ENCODE results near the gene WDR48. TPM values are rescaled to one million over a fixed set of nuclear protein-coding genes. Genes with fewer than 3 reads are reported as not detected.
"Not testable (repeated sequence)": the region's sequence is repeated elsewhere in the genome, so short reads cannot be mapped to it uniquely, and the experiment has no call there.

The WDR48 gene
- total RNA-seq, 2 donors from 2014 or later = 57.5 to 60.4 TPM

GRCh38 chr3:39056151-39056550 is 4.3 kb downstream of the WDR48 start:
- H3K4me1 Mint-ChIP-seq = peaks cover 17% of the 10 kb centered on the region
- no peak overlapping the region for H3K27ac Mint-ChIP-seq
- no peak for DNase-seq
- no peaks in the 10 kb centered on the region for H3K36me3 ChIP-seq (ENCODE audit: control insufficient read depth, insufficient read depth, low read length)
- H3K9me3 ChIP-seq (ENCODE audit: control insufficient read depth, low read length) = peaks cover 8% of the 10 kb centered on the region
- H3K36me3 Mint-ChIP-seq (ENCODE audit: low read depth) = peaks cover 7% of the 10 kb centered on the region
- no peaks in the 10 kb centered on the region for H3K27me3 ChIP-seq (ENCODE audit: control insufficient read depth, insufficient read depth, low read length, poor library complexity, severe bottlenecking)
- H3K4me3 Mint-ChIP-seq = no peak overlapping the region
- no peak overlapping the region for H3K27ac ChIP-seq (ENCODE audit: low read depth, low read length)
- no peak overlapping the region for H3K4me3 ChIP-seq (ENCODE audit: low read length)
- H3K9me3 Mint-ChIP-seq = peaks cover 3% of the 10 kb centered on the region
- WGBS, 2 experiments (ENCODE audit: insufficient coverage in 1 of 2, insufficient read length in 1 of 2) = 89% methylated on average over 3 of the region's 3 CpGs; no CpG with 5 or more reads in 1 of the 2 experiments
- H3K27me3 Mint-ChIP-seq (ENCODE audit: insufficient read depth) = no peaks in the 10 kb centered on the region
- TF ChIP-seq CTCF (conservative IDR thresholded peaks at IDR 0.05) = no peak
- H3K9ac ChIP-seq (ENCODE audit: extremely low read depth, low read length, poor library complexity, severe bottlenecking) = no peak overlapping the region
- H3K4me1 ChIP-seq (ENCODE audit: control insufficient read depth, insufficient read depth, low read length) = no peaks in the 10 kb centered on the region

GRCh38 chr3:39061228-39061627 is 9.4 kb downstream of the WDR48 start:
- H3K4me1 ChIP-seq (ENCODE audit: control insufficient read depth, insufficient read depth, low read length); H3K4me3 ChIP-seq (ENCODE audit: low read length); H3K9ac ChIP-seq (ENCODE audit: extremely low read depth, low read length, poor library complexity, severe bottlenecking); H3K27me3 Mint-ChIP-seq (ENCODE audit: insufficient read depth); H3K27ac Mint-ChIP-seq; H3K4me3 Mint-ChIP-seq; H3K27ac ChIP-seq (ENCODE audit: low read depth, low read length); H3K9me3 Mint-ChIP-seq; H3K27me3 ChIP-seq (ENCODE audit: control insufficient read depth, insufficient read depth, low read length, poor library complexity, severe bottlenecking); H3K9me3 ChIP-seq (ENCODE audit: control insufficient read depth, low read length); H3K36me3 ChIP-seq (ENCODE audit: control insufficient read depth, insufficient read depth, low read length); DNase-seq: not testable (repeated sequence)
- peaks cover 22% of the 10 kb centered on the region for H3K4me1 Mint-ChIP-seq
- peaks cover 20% of the 10 kb centered on the region for H3K36me3 Mint-ChIP-seq (ENCODE audit: low read depth)
- 83% methylated on average over 1 of the region's 2 CpGs; no CpG with 5 or more reads in 1 of the 2 experiments for WGBS, 2 experiments (ENCODE audit: insufficient coverage in 1 of 2, insufficient read length in 1 of 2)

- no peak overlapping the region for H3K4me3 Mint-ChIP-seq
- WGBS, 2 experiments (ENCODE audit: insufficient coverage in 1 of 2, insufficient read length in 1 of 2) = 83 to 88% methylated on average over 1 of the region's 1 CpG
- Histone ChIP-seq H3K9ac (ENCODE audit: extremely low read depth, low read length, poor library complexity, severe bottlenecking) (no peak overlapping the region), H3K4me1 (ENCODE audit: control insufficient read depth, insufficient read depth, low read length) (no peaks in the 10 kb centered on the region), H3K27ac (ENCODE audit: low read depth, low read length) (no peak overlapping the region), H3K36me3 (ENCODE audit: control insufficient read depth, insufficient read depth, low read length) (peaks cover 16% of the 10 kb centered on the region), H3K9me3 (ENCODE audit: control insufficient read depth, low read length) (peaks cover 8% of the 10 kb centered on the region), H3K27me3 (ENCODE audit: control insufficient read depth, insufficient read depth, low read length, poor library complexity, severe bottlenecking) (no peaks in the 10 kb centered on the region), H3K4me3 (ENCODE audit: low read length) (no peak overlapping the region)
- peaks cover 22% of the 10 kb centered on the region for H3K4me1 Mint-ChIP-seq
- H3K36me3 Mint-ChIP-seq (ENCODE audit: low read depth) = peaks cover 23% of the 10 kb centered on the region
- no peak for TF ChIP-seq CTCF (conservative IDR thresholded peaks at IDR 0.05)
- no peak for DNase-seq
- H3K27me3 Mint-ChIP-seq (ENCODE audit: insufficient read depth) = no peaks in the 10 kb centered on the region
- H3K9me3 Mint-ChIP-seq = peaks cover 6% of the 10 kb centered on the region
- no peak overlapping the region for H3K27ac Mint-ChIP-seq
Measured at GRCh38 chr3:39062180-39062579, 10.4 kb downstream of the WDR48 start.

GRCh38 chr3:39063143-39063542 is 11.3 kb downstream of the WDR48 start:
- Histone ChIP-seq H3K9me3 (ENCODE audit: control insufficient read depth, low read length) (peaks cover 8% of the 10 kb centered on the region), H3K36me3 (ENCODE audit: control insufficient read depth, insufficient read depth, low read length) (peaks cover 25% of the 10 kb centered on the region), H3K9ac (ENCODE audit: extremely low read depth, low read length, poor library complexity, severe bottlenecking) (no peak overlapping the region), H3K27me3 (ENCODE audit: control insufficient read depth, insufficient read depth, low read length, poor library complexity, severe bottlenecking) (no peaks in the 10 kb centered on the region), H3K4me3 (ENCODE audit: low read length) (no peak overlapping the region), H3K4me1 (ENCODE audit: control insufficient read depth, insufficient read depth, low read length) (no peaks in the 10 kb centered on the region), H3K27ac (ENCODE audit: low read depth, low read length) (no peak overlapping the region)
- Mint-ChIP-seq H3K4me3 (no peak overlapping the region), H3K4me1 (peaks cover 22% of the 10 kb centered on the region), H3K9me3 (peaks cover 6% of the 10 kb centered on the region), H3K36me3 (ENCODE audit: low read depth) (peaks cover 27% of the 10 kb centered on the region), H3K27ac (no peak overlapping the region), H3K27me3 (ENCODE audit: insufficient read depth) (no peaks in the 10 kb centered on the region)
- no peak for TF ChIP-seq CTCF (conservative IDR thresholded peaks at IDR 0.05)
- no peak for DNase-seq
- 91 to 97% methylated on average over 2 to 3 of the region's 3 CpGs for WGBS, 2 experiments (ENCODE audit: insufficient coverage in 1 of 2, insufficient read length in 1 of 2)
